HEK293 (cell line): Measurements from ENCODE around the gene ZNF780B.

Source experiments
- SETDB1 ChIP-seq: IDR thresholded peaks from one replicate; pipeline ENCODE4 v1.6.1; 2017; ENCODE audit warnings: mild to moderate bottlenecking, low read length, moderate library complexity, mixed read lengths; ENCODE audit not compliant: insufficient read length
- ZBTB11 ChIP-seq: fragments of 450-650 bp; formaldehyde crosslinking; conservative IDR thresholded peaks from 2 replicates; pipeline ENCODE4 v1.5.1; 2016; ENCODE audit warnings: low read depth, missing biosample characterization, missing genetic modification characterization
- ZBTB8A ChIP-seq: fragments of 450-650 bp; formaldehyde crosslinking; IDR thresholded peaks from 2 replicates; pipeline ENCODE4 v1.5.1; 2016; ENCODE audit warnings: missing biosample characterization, missing genetic modification characterization
- ZNF114 ChIP-seq: fragments of 450-650 bp; formaldehyde crosslinking; IDR thresholded peaks from 2 replicates; pipeline ENCODE4 v1.5.0; 2017; ENCODE audit warnings: missing biosample characterization, missing genetic modification characterization
- ZNF121 ChIP-seq: fragments of 450-650 bp; formaldehyde crosslinking; IDR thresholded peaks from 2 replicates; pipeline ENCODE4 v1.5.1; 2016; ENCODE audit warnings: missing biosample characterization, missing genetic modification characterization
- ZNF18 ChIP-seq: fragments of 450-650 bp; formaldehyde crosslinking; IDR thresholded peaks from 2 replicates; pipeline ENCODE4 v1.5.1; 2016; ENCODE audit warnings: missing biosample characterization, missing genetic modification characterization
- ZNF24 ChIP-seq: fragments of 450-650 bp; formaldehyde crosslinking; IDR thresholded peaks from 2 replicates; pipeline ENCODE4 v1.5.1; 2016; ENCODE audit warnings: missing biosample characterization, missing genetic modification characterization
- ZNF311 ChIP-seq: fragments of 450-650 bp; formaldehyde crosslinking; IDR thresholded peaks from 2 replicates; pipeline ENCODE4 v1.5.1; 2017; ENCODE audit warnings: missing biosample characterization, missing genetic modification characterization, borderline replicate concordance
- ZNF335 ChIP-seq: fragments of 450-650 bp; formaldehyde crosslinking; conservative IDR thresholded peaks from 2 replicates; pipeline ENCODE4 v1.5.1; 2016; ENCODE audit warnings: missing biosample characterization, missing genetic modification characterization
- ZNF530 ChIP-seq: fragments of 450-650 bp; formaldehyde crosslinking; IDR thresholded peaks from 2 replicates; pipeline ENCODE4 v1.5.1; 2016; ENCODE audit warnings: low read depth, missing biosample characterization, missing genetic modification characterization
- ZNF561 ChIP-seq: fragments of 450-650 bp; IDR thresholded peaks from 2 replicates; pipeline ENCODE4 v1.5.1; 2018; ENCODE audit warnings: missing biosample characterization, missing genetic modification characterization, borderline replicate concordance
- ZSCAN5A ChIP-seq: fragments of 450-650 bp; formaldehyde crosslinking; IDR thresholded peaks from 2 replicates; pipeline ENCODE4 v1.5.1; 2016; ENCODE audit warnings: missing biosample characterization, missing genetic modification characterization
- TF ChIP-seq, protein P1 (sequence below): fragments of 450-650 bp; formaldehyde crosslinking; IDR thresholded peaks from 2 replicates; pipeline ENCODE4 v1.5.1; 2016; ENCODE audit warnings: missing biosample characterization, missing genetic modification characterization

- TF ChIP-seq ZNF121 (tag by site-specific recombination) = no peak
- TF ChIP-seq ZNF311 (tag by site-specific recombination) = no peak
- no peak for TF ChIP-seq ZNF335
- TF ChIP-seq, protein P1, sequence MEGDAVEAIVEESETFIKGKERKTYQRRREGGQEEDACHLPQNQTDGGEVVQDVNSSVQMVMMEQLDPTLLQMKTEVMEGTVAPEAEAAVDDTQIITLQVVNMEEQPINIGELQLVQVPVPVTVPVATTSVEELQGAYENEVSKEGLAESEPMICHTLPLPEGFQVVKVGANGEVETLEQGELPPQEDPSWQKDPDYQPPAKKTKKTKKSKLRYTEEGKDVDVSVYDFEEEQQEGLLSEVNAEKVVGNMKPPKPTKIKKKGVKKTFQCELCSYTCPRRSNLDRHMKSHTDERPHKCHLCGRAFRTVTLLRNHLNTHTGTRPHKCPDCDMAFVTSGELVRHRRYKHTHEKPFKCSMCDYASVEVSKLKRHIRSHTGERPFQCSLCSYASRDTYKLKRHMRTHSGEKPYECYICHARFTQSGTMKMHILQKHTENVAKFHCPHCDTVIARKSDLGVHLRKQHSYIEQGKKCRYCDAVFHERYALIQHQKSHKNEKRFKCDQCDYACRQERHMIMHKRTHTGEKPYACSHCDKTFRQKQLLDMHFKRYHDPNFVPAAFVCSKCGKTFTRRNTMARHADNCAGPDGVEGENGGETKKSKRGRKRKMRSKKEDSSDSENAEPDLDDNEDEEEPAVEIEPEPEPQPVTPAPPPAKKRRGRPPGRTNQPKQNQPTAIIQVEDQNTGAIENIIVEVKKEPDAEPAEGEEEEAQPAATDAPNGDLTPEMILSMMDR (tag by site-specific recombination) = no peak
- TF ChIP-seq ZBTB8A (tag by site-specific recombination) = no peak
- TF ChIP-seq ZNF530 (tag by site-specific recombination) = no peak
- TF ChIP-seq ZNF18 (tag by site-specific recombination) = no peak
- no peak for TF ChIP-seq ZNF561 (tag by site-specific recombination)
- no peak for TF ChIP-seq ZNF24 (tag by site-specific recombination)
- no peak for TF ChIP-seq ZBTB11
- no peak for TF ChIP-seq SETDB1
- no peak for TF ChIP-seq ZSCAN5A (tag by site-specific recombination)
- TF ChIP-seq ZNF114 = no peak
Measured at GRCh38 chr19:39987167-39987566, 68.9 kb downstream of the ZNF780B start.
